Stomach (tissue), 4 donors: ENCODE data around the gene INF2.

ENCODE experiments used
- CTCF ChIP-seq, 7 experiments: fragments of 450-650 bp in 4 of 7; fragments of 200-600 bp in 3 of 7; sonication (generic) in 3 of 7; IDR thresholded peaks; one replicate each; pipeline ENCODE4 v1.5.1; 2016 to 2019; ENCODE audit warnings: antibody characterized with exemption in 7 of 7, control low read depth in 2 of 7, mild to moderate bottlenecking in 1 of 7
- POLR2A ChIP-seq, 4 donors: fragments of 450-650 bp; IDR thresholded peaks; one replicate each; pipeline ENCODE4 v1.6.1; 2016; ENCODE audit warnings: antibody characterized with exemption in 4 of 4, control low read depth in 2 of 4, mild to moderate bottlenecking in 1 of 4, moderate library complexity in 1 of 4
- POLR2AphosphoS5 ChIP-seq, 3 donors: sonication (generic); formaldehyde crosslinking; IDR thresholded peaks; one replicate each; pipeline ENCODE4 v1.6.1; 2016; ENCODE audit warnings: antibody characterized with exemption in 3 of 3

- TF ChIP-seq POLR2A (IDR thresholded peaks at IDR 0.05) (no peak), CTCF (IDR thresholded peaks at IDR 0.05) (no peak), POLR2AphosphoS5 (IDR thresholded peaks at IDR 0.05) (no peak)
Observed at GRCh38 chr14:104659146-104659545, 30.3 kb upstream of the INF2 start.
